Kidney epithelial cell (primary cell): ENCODE data around the gene POLR3C. TPM values are rescaled to one million over a fixed set of nuclear protein-coding genes. Genes with fewer than 3 reads are reported as not detected.
A peak's percentile ranks its signal among the peaks of the same experiment; 100 is the strongest.

ENCODE experiments used
- DNase-seq: peaks from one replicate; pipeline ENCODE4 v3.0.0-alpha.2; 2010; ENCODE audit warnings: low read depth
- H3K27me3 ChIP-seq: 2 replicates; pipeline ENCODE4 v1.6.0; 2011; ENCODE audit warnings: low read length; ENCODE audit not compliant: control insufficient read depth, insufficient read depth
- H3K36me3 ChIP-seq: 2 replicates; pipeline ENCODE4 v1.5.1; 2011; ENCODE audit warnings: low read length; ENCODE audit not compliant: control insufficient read depth, insufficient read depth
- H3K4me3 ChIP-seq: 2 replicates; pipeline ENCODE4 v1.5.1; 2011; ENCODE audit warnings: low read depth, mild to moderate bottlenecking, control low read depth, low read length
- CTCF ChIP-seq: IDR thresholded peaks from 2 replicates; pipeline ENCODE4 v1.5.1; 2011; ENCODE audit warnings: mild to moderate bottlenecking, moderate library complexity, low read length, control low read depth, inconsistent platforms; ENCODE audit not compliant: insufficient read depth, poor library complexity, severe bottlenecking
- total RNA-seq: library from RNA; depleted of rRNA; stranded (reverse); fragments of >200 nt; gene quantifications from 2 replicates; pipeline ENCODE4 v1.2.3, GENCODE V29; 2015

The POLR3C gene
- total RNA-seq, 1 donor from 2014 or later = 43.4 TPM

GRCh38 chr1:145887631-145888030 lies 63.6 kb downstream of the POLR3C start:
- H3K36me3 ChIP-seq = no peaks in the 10 kb centered on the region
- peak; percentile 69 for DNase-seq
- H3K27me3 ChIP-seq = peaks cover 7% of the 10 kb centered on the region
- H3K4me3 ChIP-seq = no peak overlapping the region
- TF ChIP-seq CTCF = no peak

- no peak for DNase-seq
- no peak for TF ChIP-seq CTCF
- Histone ChIP-seq H3K27me3 (peaks cover 5% of the 10 kb centered on the region), H3K4me3 (no peak overlapping the region), H3K36me3 (no peaks in the 10 kb centered on the region)
Observed at GRCh38 chr1:145889722-145890121, 65.7 kb downstream of the POLR3C start.

GRCh38 chr1:145891143-145891542 lies 67.1 kb downstream of the POLR3C start:
- Histone ChIP-seq H3K27me3 (no peaks in the 10 kb centered on the region), H3K36me3 (no peaks in the 10 kb centered on the region), H3K4me3 (no peak overlapping the region)
- TF ChIP-seq CTCF = no peak
- peak; percentile 42 for DNase-seq

GRCh38 chr1:145891587-145892485 lies 67.8 kb downstream of the POLR3C start:
- peak; percentile 99 for TF ChIP-seq CTCF
- H3K27me3 ChIP-seq = no peaks in the 10 kb centered on the region
- peak; percentile 99 for DNase-seq
- H3K4me3 ChIP-seq = no peak overlapping the region
- no peaks in the 10 kb centered on the region for H3K36me3 ChIP-seq

GRCh38 chr1:145892486-145893087 lies 68.6 kb downstream of the POLR3C start:
- no peaks in the 10 kb centered on the region for H3K36me3 ChIP-seq
- DNase-seq = no peak
- TF ChIP-seq CTCF = no peak
- no peak overlapping the region for H3K4me3 ChIP-seq
- H3K27me3 ChIP-seq = no peaks in the 10 kb centered on the region
